Right renal pelvis (tissue), 4 donors: ENCODE measurements around the gene CDHR1. TPM values are rescaled to one million over a fixed set of nuclear protein-coding genes. Genes with fewer than 3 reads are reported as not detected.
"Not testable (repeated sequence)": the region's sequence is repeated elsewhere in the genome, so short reads cannot be mapped to it uniquely, and the experiment has no call there.

Experiments used
- DNase-seq, 4 donors: peaks; one replicate each; pipeline ENCODE4 v3.0.0-alpha.2; 2013; ENCODE audit warnings: low read depth in 4 of 4, low spot score in 3 of 4, missing footprints in 1 of 4
- polyA plus RNA-seq, 4 donors: library from polyadenylated mRNA; unstranded; fragments of 120-200 nt; gene quantifications; one replicate each; pipeline ENCODE4 v1.2.1, GENCODE V29; 2013; ENCODE audit not compliant: insufficient read length in 4 of 4

The CDHR1 gene
- polyA plus RNA-seq, 4 donors: 0.96 to 1.2 (median 1.0) TPM

DNA sequence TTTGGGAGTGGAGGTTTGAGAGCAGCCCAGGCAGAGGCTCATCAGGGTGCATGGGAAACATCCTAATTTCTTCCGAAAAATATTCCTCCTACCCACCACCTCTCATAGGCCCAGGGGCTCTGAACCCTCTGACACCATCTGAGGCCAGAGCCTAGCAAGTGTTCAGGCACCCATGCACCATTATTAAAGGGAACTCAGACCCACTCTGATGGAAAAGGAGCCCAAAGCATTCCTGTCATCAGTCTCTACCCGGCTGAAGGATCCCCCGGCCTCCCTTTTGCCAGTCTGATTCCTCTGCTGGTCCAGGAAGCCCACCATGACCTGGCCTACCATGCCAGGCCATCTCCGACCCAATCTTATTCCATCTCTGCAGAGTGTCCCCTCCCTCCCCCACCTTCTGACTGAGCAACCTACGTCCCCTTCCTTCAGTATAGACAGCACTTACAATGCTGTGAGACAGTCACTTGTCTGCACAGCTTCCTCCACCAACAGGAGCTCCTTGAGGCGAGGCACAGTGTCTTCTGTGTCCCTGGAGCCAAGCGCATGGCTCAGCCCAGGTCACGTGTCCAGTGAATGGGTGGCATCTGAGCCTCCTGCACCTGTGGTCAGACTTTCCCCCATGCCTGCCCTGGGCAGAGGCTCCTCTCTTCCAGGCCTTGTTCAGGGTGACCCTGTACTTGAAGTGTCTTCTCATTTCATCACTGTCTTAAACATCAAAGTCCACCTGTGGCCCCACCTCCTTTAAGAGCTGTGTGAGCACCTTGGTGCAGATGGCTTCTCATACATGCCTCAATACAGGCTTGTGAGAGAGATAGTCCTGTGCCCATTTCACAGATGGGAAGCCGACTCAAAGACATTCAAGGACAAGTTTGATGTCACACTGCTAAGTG, 21.6 kb upstream of the CDHR1 start:
- DNase-seq: no peak

DNA sequence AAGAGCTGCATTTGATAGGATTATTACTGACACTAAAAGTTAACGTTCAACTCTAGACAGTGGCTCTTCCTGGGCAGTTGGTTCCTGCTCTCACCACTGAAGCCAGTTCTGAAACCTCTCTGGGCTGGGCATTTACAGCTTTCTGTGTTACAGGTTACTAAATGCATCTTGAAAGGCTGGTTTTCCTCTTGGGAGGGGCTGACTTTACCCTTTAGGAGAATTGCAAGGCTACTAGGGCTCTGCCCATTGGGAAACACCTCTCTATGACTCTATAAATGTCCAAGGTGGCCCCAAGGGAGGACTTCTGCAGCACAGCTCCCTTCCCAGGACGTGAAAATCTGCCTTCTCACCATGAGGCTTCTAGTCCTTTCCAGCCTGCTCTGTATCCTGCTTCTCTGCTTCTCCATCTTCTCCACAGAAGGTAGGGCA, 20.8 kb upstream of the CDHR1 start, which contains the start of gene GPR15LG:
GPR15LG (plus strand) TSS at position 301 of the 429 bp plus-strand sequence; CDS start at position 352, 51 bp downstream.
- no peak for DNase-seq

GRCh38 chr10:84175436-84175835, 18.9 kb upstream of the CDHR1 start:
- DNase-seq: no peak

DNA sequence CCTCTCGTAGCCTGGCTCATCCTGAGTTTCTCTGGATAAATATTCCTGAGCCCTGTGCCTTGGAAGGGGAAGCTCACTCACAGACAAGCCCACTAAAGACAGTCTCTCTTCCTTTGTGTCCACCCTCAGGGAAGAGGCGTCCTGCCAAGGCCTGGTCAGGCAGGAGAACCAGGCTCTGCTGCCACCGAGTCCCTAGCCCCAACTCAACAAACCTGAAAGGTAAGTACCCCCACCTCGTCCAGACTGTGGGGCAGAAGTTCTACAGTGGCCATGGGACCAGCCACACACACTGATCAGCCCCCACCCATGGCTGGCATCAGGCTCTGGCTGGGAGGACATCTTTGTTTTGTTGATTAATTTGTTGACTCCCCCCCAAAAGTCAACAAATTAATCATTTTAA, 18.0 kb upstream of the CDHR1 start:
- no peak for DNase-seq

DNA sequence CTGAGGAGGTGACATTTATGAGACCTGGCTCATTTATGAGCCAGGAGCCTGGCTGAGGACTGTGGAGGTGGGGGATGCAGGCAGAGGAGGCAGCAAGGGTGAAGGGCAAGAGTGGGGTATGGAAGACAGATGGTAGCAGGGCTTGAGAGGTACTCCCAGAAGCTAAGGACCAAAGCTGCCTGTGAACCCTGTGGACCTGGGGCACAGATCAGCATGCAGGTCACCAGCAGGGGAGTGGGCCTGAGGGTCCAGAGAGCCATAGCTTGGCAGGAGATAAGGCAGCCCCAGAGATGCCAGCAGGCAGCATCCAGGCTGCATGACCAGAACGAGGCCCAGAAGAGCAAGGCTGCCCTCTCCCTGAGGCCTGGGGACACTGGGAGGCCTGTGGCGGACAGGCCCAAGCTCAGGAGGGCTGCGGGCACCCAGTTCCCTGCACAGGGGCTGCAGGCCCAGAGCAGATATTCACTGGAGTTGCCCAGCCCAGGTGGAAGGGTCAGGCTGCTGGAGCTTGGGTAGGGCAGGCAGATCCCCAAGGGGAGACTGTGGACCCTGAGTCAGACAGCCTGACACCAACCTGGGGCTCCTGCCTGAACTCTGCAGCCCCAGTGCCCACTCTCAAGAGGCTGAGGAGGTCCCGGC, 17.4 kb upstream of the CDHR1 start:
- no peak for DNase-seq

DNA sequence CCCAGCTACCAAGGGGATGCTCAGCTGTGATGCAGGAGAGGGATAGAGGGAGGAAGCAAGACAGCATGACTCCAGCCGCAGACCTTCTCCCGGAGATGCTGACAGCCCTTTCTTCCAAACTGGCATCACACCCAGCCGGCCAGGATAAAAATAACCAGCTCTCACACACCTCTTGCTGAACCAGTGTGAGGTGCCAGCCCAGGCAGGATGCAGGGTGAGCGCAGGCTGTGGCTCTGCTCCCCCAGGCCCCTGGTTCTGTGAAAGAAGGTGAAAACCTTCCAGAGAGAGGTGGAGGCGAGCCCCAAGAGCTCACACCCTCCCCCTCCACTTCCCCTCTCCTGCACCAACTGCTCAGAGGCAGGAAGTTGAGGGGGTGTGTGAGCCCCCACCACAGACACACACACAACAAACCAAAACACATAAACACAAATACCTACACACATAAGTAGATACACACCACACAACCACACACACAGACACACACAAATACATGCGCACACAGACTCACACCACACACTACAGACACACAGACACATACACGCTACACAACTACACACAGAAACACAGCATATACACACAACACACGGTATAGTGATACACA, 16.7 kb upstream of the CDHR1 start:
- no peak for DNase-seq

- no peak for DNase-seq
These were observed 16.2 kb upstream of the CDHR1 start for GRCh38 chr10:84178160-84178609.

GRCh38 chr10:84179059-84179710, 15.2 kb upstream of the CDHR1 start:
- peak in 3 of 4 donors; percentile 27 to 47 (median 35) for DNase-seq

DNA sequence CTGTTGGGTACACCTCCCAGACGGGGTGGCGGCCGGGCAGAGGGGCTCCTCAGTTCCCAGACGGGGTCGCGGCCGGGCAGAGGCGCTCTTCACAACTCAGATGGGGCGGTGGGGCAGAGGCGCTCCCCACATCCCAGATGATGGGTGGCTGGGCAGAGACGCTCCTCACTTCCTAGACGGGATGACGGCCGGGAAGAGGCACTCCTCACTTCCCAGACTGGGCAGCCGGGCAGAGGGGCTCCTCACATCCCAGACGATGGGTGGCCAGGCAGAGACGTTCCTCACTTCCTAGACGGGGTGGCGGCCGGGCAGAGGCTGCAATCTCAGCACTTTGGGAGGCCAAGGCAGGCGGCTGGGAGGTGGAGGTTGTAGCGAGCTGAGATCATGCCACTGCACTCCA, 14.0 kb upstream of the CDHR1 start:
- not testable (repeated sequence) for DNase-seq

DNA sequence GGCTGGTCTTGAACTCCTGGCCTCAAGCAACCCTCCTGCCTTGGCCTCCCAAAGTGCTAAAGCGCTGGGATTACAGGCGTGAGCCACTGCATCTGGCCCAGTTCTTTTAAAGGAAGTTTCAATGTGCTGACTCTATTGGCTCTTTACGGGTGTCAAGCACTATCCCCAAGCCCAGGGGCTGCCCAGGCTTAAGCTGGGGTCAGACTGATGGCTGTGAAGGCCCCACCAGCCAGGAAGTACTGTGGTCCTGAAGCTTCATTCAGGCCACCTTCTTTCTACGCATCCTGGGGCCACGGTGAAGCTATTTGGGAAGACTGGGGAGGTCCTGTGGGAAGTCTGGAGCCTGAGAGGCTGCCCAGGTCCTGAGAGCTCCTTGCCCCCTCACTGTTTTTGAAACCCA, 12.7 kb upstream of the CDHR1 start:
- DNase-seq: no peak

DNA sequence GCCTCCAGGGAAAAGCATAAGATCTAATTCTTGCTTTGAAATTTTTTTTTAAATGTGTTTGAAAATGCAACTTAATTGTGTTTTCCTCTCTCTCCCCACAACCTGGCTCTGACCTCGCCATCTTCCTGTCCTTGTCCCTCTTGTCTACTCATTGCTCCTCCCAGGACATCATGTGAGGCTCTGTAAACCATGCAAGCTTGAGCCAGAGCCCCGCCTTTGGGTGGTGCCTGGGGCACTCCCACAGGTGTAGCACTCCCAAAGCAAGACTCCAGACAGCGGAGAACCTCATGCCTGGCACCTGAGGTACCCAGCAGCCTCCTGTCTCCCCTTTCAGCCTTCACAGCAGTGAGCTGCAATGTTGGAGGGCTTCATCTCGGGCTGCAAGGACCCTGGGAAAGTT, 9.8 kb upstream of the CDHR1 start:
- DNase-seq: no peak

DNA sequence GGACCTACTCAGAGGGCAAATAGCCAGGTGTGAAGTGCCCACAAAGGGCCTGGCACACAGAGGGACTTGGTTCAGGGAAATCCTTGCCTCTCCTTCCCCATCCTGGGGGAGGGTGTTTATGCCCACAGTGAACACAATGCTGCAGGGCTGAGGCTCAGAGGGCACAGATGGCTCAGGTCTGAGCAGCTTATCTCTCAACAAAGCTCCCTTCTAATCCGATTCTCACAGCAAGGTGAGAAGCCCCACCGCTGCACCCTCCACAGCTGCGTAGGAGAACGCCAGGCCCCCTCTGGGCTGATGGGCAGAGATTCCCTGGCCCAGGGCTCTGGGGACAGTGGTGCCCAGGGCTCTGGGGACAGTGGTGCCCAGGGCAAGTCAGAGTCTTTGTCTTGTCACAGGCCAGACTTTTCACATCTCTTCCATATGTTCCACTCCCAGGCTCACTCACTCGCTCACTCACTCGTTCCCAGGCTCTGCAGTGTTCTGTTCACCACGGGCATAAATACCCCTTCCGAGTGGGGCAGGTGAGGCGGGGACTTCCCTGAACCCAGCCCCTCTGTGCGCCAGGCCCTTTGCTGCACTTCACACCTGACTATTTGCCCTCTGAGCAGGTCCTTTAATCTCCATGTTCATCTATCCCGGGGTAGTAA, 8.7 kb upstream of the CDHR1 start:
- DNase-seq: no peak

DNA sequence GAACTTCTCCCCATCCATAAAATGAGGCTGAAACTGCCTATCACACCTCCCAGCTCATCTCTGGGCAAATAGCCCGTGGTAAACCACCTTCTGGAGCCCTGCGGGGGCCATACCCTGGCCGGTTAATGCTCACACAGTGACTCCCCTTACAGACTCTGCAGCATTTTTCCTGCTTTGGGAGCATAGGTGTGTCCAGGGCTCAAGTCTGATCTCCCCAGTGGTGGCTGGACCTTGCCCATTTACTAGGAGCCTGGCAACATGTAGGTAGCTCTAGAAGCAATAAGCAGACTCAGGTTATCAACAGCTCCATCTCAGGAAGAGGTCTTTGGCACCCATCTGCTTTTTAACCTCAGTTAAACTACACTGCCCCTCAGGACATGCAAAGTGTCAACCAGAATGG, 5.5 kb upstream of the CDHR1 start:
- DNase-seq: no peak

DNA sequence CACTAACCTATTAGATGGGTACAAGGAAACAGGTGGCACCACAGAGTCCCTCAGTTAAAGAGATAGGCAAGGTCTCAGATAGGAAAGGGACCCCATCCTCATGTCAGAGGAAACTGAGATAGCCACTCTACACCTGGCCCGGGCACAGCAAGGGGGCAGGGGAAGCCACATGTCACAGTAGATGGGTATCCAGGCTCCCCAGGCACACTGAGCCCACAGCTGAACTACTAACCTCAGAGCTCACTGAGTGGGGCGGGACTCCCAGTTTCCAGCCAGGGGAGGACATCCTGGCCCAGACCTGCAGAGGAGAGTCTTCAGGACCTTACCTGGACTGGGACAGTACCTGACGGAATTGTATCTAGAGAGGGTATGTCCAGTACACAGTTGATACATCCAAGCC, 3.7 kb upstream of the CDHR1 start:
- no peak for DNase-seq

DNA sequence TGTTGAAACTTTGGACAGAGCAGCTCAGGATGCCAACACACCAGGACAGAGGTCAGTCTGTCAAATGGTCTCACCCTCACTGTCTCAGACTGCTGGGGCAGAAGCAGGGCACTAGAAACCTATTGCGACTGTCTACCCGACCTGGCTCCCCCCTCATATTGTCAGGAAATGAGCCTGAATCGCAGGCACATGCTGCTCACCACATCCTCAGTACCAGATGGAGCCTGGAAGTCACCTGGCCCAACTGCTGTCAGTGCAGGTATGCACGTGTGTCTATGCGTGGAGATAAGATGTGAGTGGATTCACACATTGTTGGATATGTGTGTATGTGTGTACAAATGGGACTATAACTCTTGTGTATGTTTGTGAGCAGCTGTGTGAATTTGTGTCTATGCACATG, 3.2 kb upstream of the CDHR1 start:
- no peak for DNase-seq

DNA sequence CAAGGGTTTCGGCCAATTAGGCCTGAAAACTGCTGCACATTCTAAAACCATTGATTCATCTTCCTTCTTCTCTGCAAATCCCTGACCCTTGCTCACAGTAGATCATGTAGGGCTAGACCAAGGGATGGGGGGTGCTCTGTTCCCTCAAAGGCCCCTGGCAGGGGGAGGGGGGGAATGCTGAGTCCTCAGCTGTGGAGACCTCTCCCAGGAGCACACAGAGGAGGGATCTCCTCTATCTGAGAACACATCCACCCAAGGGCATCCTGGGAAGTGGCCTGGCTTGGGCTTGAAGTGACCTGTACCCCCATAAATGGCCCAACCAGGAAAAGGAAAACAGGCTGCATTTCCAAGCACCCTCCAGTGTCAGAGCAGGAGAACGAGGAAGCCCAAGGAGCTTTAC, 1.0 kb upstream of the CDHR1 start:
- no peak for DNase-seq

- no peak for DNase-seq
These were observed 402 bp upstream of the CDHR1 start for GRCh38 chr10:84193846-84194423.

DNA sequence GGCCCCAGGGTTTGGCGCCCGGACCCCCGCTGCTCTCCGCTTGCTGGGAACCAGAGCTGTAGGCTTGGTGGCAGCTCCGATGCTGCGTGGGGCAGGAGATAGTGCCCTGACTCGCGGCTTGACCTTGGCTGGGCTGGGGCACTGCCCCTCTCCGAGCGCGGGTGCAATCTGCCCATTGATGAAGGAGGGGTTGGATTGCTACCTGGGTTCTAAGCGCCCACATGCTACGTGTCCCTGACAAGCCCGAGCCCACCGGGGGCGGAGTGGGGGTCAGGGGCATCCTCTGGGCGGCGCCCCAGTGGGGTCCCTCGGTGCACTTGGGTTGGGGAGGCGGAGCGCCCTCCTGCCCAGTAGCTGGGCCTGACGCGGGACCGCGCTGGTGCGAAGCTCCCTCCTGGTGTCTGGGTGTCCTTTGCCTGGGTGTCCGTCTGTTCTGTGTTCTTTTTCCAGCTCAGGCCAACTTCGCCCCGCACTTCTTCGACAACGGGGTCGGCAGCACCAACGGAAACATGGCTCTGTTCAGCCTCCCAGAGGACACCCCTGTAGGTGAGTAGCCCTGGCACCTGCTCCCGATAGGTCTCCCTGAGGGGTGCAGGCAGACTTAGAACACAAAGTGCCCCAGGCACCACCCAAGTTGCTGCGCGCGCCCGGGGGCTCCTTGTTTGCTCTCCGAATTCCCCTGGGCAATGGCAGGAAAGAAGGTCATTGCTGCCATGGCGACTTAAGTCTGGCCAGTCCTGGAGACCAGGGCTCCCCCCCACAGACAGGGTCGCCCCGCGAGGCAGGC, 900 bp downstream of the CDHR1 start:
- DNase-seq: no peak

GRCh38 chr10:84196083-84196482, 1.7 kb downstream of the CDHR1 start:
- no peak for DNase-seq
